K562 (cell line): Measurements from ENCODE around the gene ANO3.

Source experiments
- AFF4 ChIP-seq: sonication (generic); formaldehyde crosslinking; IDR thresholded peaks from 2 replicates; pipeline ENCODE4 v1.8.0; 2023; ENCODE audit warnings: mild to moderate bottlenecking, missing genetic modification reagents
- CEBPB ChIP-seq: fragments of 450-650 bp; IDR thresholded peaks from 2 replicates; pipeline ENCODE4 v1.6.1; 2016; ENCODE audit warnings: missing genetic modification characterization, missing compliant biosample characterization
- CREM ChIP-seq: IDR thresholded peaks from 2 replicates; pipeline ENCODE4 v1.6.1; 2014; ENCODE audit warnings: antibody characterized with exemption, low read depth
- KLF10 ChIP-seq: fragments of 250-450 bp; sonication (Bioruptor Pico); IDR thresholded peaks from 2 replicates; pipeline ENCODE4 v1.6.1; 2021; ENCODE audit warnings: matching md5 sums
- POLR2A ChIP-seq: fragments of 450-650 bp; conservative IDR thresholded peaks from 2 replicates; pipeline ENCODE4 v1.6.1; 2016
- RCOR1 ChIP-seq, 2 experiments: IDR thresholded peaks; 2 replicates each; pipeline ENCODE4 v1.6.1; 2012; ENCODE audit warnings: low read depth in 2 of 2, low read length in 2 of 2, borderline replicate concordance in 1 of 2, improper control_type of control experiment in 1 of 2
- RFX5 ChIP-seq: IDR thresholded peaks from 2 replicates; pipeline ENCODE4 v1.6.1; 2011; ENCODE audit warnings: low read depth, mild to moderate bottlenecking, improper control_type of control experiment, low read length
- SMAD4 ChIP-seq: fragments of 250-450 bp; sonication (Bioruptor Pico); conservative IDR thresholded peaks from 2 replicates; pipeline ENCODE4 v1.8.0; 2021; ENCODE audit warnings: inconsistent platforms, mild to moderate bottlenecking, moderate library complexity
- SMC3 ChIP-seq: conservative IDR thresholded peaks from 2 replicates; pipeline ENCODE4 v1.6.1; 2011; ENCODE audit warnings: low read depth, low read length, improper control_type of control experiment; ENCODE audit not compliant: insufficient read depth
- ZBTB40 ChIP-seq, 2 experiments: fragments of 450-650 bp in 1 of 2; sonication (generic) in 1 of 2; formaldehyde crosslinking in 1 of 2; IDR thresholded peaks; 2 replicates each; pipeline versions ENCODE4 v1.7.1 to v1.9.0; 2016 to 2022; ENCODE audit warnings: inconsistent platforms in 1 of 2, mild to moderate bottlenecking in 1 of 2, missing genetic modification reagents in 1 of 2
- ZNF133 ChIP-seq: fragments of 250-450 bp; sonication (Bioruptor Pico); IDR thresholded peaks from 2 replicates; pipeline ENCODE4 v1.4.0; 2020; ENCODE audit warnings: mild to moderate bottlenecking
- ZNF780A ChIP-seq: fragments of 250-450 bp; sonication (Bioruptor Pico); IDR thresholded peaks from 2 replicates; pipeline ENCODE4 v1.5.0; 2021; ENCODE audit warnings: mild to moderate bottlenecking
- TF ChIP-seq, protein P1 (sequence below), 3 experiments: IDR thresholded peaks in 2 of 3; conservative IDR thresholded peaks in 1 of 3; 2 replicates each; pipeline ENCODE4 v1.5.1; 2011 to 2012; ENCODE audit warnings: low read length in 3 of 3, mild to moderate bottlenecking in 3 of 3, control low read depth in 2 of 3, improper control_type of control experiment in 1 of 3, inconsistent platforms in 1 of 3, low read depth in 1 of 3, mixed read lengths in 1 of 3, moderate library complexity in 1 of 3; ENCODE audit not compliant: insufficient read depth in 2 of 3
- TF ChIP-seq, protein P2 (sequence below), 2 experiments: fragments of 150-350 bp in 1 of 2; IDR thresholded peaks; 2 replicates each; pipeline ENCODE4 v1.6.1; 2012 to 2016; ENCODE audit warnings: low read depth in 2 of 2, low read length in 2 of 2, mild to moderate bottlenecking in 1 of 2, moderate library complexity in 1 of 2

GRCh38 chr11:26527685-26528084, 195.8 kb downstream of the ANO3 start:
- TF ChIP-seq RFX5 (no peak), CEBPB (tag) (no peak), ZNF133 (no peak), SMAD4 (CRISPR knock-in tag) (no peak), ZNF780A (CRISPR knock-in tag) (no peak), KLF10 (CRISPR knock-in tag) (no peak), ZBTB40 (IDR thresholded peaks at IDR 0.05) (no peak), ZBTB40 (CRISPR knock-in tag; IDR thresholded peaks at IDR 0.05) (no peak), SMC3 (no peak), POLR2A (no peak), RCOR1 (IDR thresholded peaks at IDR 0.05; ENCODE audit: borderline replicate concordance in 1 of 2, low read depth in 2 of 2, low read length in 2 of 2) (no peak), AFF4 (CRISPR knock-in tag) (no peak), CREM (no peak)
- TF ChIP-seq, protein P1, sequence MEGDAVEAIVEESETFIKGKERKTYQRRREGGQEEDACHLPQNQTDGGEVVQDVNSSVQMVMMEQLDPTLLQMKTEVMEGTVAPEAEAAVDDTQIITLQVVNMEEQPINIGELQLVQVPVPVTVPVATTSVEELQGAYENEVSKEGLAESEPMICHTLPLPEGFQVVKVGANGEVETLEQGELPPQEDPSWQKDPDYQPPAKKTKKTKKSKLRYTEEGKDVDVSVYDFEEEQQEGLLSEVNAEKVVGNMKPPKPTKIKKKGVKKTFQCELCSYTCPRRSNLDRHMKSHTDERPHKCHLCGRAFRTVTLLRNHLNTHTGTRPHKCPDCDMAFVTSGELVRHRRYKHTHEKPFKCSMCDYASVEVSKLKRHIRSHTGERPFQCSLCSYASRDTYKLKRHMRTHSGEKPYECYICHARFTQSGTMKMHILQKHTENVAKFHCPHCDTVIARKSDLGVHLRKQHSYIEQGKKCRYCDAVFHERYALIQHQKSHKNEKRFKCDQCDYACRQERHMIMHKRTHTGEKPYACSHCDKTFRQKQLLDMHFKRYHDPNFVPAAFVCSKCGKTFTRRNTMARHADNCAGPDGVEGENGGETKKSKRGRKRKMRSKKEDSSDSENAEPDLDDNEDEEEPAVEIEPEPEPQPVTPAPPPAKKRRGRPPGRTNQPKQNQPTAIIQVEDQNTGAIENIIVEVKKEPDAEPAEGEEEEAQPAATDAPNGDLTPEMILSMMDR (IDR thresholded peaks at IDR 0.05 in 2 of 3, conservative IDR thresholded peaks at IDR 0.05 in 1 of 3; ENCODE audit: insufficient read depth in 2 of 3, low read depth in 1 of 3, low read length in 3 of 3) = no peak
- TF ChIP-seq, protein P2, sequence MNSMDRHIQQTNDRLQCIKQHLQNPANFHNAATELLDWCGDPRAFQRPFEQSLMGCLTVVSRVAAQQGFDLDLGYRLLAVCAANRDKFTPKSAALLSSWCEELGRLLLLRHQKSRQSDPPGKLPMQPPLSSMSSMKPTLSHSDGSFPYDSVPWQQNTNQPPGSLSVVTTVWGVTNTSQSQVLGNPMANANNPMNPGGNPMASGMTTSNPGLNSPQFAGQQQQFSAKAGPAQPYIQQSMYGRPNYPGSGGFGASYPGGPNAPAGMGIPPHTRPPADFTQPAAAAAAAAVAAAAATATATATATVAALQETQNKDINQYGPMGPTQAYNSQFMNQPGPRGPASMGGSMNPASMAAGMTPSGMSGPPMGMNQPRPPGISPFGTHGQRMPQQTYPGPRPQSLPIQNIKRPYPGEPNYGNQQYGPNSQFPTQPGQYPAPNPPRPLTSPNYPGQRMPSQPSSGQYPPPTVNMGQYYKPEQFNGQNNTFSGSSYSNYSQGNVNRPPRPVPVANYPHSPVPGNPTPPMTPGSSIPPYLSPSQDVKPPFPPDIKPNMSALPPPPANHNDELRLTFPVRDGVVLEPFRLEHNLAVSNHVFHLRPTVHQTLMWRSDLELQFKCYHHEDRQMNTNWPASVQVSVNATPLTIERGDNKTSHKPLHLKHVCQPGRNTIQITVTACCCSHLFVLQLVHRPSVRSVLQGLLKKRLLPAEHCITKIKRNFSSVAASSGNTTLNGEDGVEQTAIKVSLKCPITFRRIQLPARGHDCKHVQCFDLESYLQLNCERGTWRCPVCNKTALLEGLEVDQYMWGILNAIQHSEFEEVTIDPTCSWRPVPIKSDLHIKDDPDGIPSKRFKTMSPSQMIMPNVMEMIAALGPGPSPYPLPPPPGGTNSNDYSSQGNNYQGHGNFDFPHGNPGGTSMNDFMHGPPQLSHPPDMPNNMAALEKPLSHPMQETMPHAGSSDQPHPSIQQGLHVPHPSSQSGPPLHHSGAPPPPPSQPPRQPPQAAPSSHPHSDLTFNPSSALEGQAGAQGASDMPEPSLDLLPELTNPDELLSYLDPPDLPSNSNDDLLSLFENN (IDR thresholded peaks at IDR 0.05; ENCODE audit: low read depth in 2 of 2, low read length in 2 of 2) = no peak
